HEK293 (cell line): ENCODE results near the gene NCK1.

Experiments
- BCL11B ChIP-seq: fragments of 450-650 bp; formaldehyde crosslinking; IDR thresholded peaks from 2 replicates; pipeline ENCODE4 v1.5.1; 2016; ENCODE audit warnings: low read depth, missing biosample characterization, missing genetic modification characterization
- CTCF ChIP-seq: fragments of 450-650 bp; formaldehyde crosslinking; IDR thresholded peaks from 2 replicates; pipeline ENCODE4 v1.5.1; 2016; ENCODE audit warnings: missing biosample characterization, missing genetic modification characterization
- GLI4 ChIP-seq: fragments of 450-650 bp; formaldehyde crosslinking; IDR thresholded peaks from 2 replicates; pipeline ENCODE4 v1.5.1; 2016; ENCODE audit warnings: missing biosample characterization, missing genetic modification characterization
- KLF9 ChIP-seq: fragments of 450-650 bp; formaldehyde crosslinking; IDR thresholded peaks from 2 replicates; pipeline ENCODE4 v1.5.1; 2016; ENCODE audit warnings: missing biosample characterization, missing genetic modification characterization, low read depth
- MEIS1 ChIP-seq: sonication (generic); formaldehyde crosslinking; IDR thresholded peaks from 2 replicates; pipeline ENCODE4 v1.8.1; 2022; ENCODE audit warnings: missing genetic modification reagents, mild to moderate bottlenecking, borderline replicate concordance
- ZNF223 ChIP-seq: fragments of 450-650 bp; formaldehyde crosslinking; IDR thresholded peaks from 2 replicates; pipeline ENCODE4 v1.5.1; 2016; ENCODE audit warnings: missing biosample characterization, missing genetic modification characterization
- ZNF37A ChIP-seq: fragments of 450-650 bp; IDR thresholded peaks from 2 replicates; pipeline ENCODE4 v1.5.1; 2018; ENCODE audit warnings: missing biosample characterization, missing genetic modification characterization
- ZNF530 ChIP-seq: fragments of 450-650 bp; formaldehyde crosslinking; IDR thresholded peaks from 2 replicates; pipeline ENCODE4 v1.5.1; 2016; ENCODE audit warnings: low read depth, missing biosample characterization, missing genetic modification characterization
- ZNF610 ChIP-seq: fragments of 450-650 bp; formaldehyde crosslinking; IDR thresholded peaks from 2 replicates; pipeline ENCODE4 v1.5.1; 2016; ENCODE audit warnings: missing biosample characterization, missing genetic modification characterization, borderline replicate concordance
- ZNF645 ChIP-seq: fragments of 450-650 bp; formaldehyde crosslinking; IDR thresholded peaks from 2 replicates; pipeline ENCODE4; 2016; ENCODE audit warnings: missing biosample characterization, missing genetic modification characterization
- ZNF76 ChIP-seq: fragments of 450-650 bp; formaldehyde crosslinking; IDR thresholded peaks from 2 replicates; pipeline ENCODE4; 2016; ENCODE audit warnings: low read depth, missing biosample characterization, missing genetic modification characterization, borderline replicate concordance

GRCh38 chr3:136885357-136886213, 23.6 kb downstream of the NCK1 start:
- TF ChIP-seq KLF9 (no peak), GLI4 (tag by site-specific recombination) (no peak), ZNF76 (tag by site-specific recombination) (no peak), CTCF (tag by site-specific recombination) (no peak), ZNF645 (tag by site-specific recombination) (no peak), ZNF37A (no peak), BCL11B (tag by site-specific recombination) (no peak), ZNF530 (tag by site-specific recombination) (no peak), ZNF223 (tag by site-specific recombination) (no peak), MEIS1 (no peak), ZNF610 (tag by site-specific recombination) (no peak)
